GM04504 (cell line): ENCODE measurements around the gene BZW2.
A peak's percentile ranks its signal among the peaks of the same experiment; 100 is the strongest.
"Not testable (repeated sequence)": the region's sequence is repeated elsewhere in the genome, so short reads cannot be mapped to it uniquely, and the experiment has no call there.

ENCODE experiments used
- DNase-seq: peaks from one replicate; pipeline ENCODE4 v3.0.0-alpha.2; 2012; ENCODE audit warnings: low read depth

BZW2 gene

DNA sequence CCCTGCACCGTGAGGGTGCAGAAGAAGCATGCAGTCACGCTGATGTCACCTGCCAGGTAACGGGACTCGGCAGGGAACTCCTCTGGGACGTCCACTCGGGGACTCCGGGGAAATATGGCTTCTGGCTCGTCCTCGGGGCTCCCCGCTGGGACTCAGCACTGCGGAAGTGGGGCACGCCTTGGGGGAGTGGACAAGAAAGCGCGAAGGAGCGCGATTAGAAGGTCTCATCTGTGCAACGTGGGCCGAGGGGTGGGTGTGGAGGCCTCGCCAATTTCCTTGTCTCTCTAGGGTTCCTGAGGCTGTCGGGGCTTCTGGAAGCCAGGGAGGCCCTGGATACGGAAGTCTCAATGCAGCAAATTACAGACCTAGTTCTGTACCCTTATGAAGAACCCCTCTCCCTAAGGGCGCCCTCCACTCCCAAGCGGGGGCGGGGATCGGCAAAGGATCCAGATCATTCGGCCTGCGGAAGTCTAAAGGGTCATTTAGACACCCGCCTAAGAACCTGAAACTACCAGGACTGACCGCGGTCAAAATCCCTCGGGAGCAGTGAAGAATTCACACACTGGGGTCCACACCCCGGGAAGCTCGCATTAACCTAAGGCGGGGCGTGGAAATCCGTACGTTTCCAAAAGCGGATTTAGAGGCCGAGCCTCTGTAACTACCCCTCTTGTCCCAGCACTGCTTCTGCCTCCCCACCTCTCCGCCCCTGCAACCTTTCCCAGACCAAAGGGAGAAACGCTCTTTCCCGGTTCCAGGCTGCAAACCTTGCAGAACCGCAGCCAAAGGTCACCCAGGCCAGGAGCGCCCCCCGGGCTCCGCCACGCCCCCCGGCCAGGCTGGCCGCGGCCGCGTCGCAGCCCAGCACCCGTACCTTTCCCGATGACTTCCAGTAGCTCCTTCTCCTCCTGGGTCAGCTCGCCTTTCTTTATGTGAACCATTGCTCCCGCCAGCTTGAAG, 1.1 kb upstream of the BZW2 start:
- DNase-seq = no peak

DNA sequence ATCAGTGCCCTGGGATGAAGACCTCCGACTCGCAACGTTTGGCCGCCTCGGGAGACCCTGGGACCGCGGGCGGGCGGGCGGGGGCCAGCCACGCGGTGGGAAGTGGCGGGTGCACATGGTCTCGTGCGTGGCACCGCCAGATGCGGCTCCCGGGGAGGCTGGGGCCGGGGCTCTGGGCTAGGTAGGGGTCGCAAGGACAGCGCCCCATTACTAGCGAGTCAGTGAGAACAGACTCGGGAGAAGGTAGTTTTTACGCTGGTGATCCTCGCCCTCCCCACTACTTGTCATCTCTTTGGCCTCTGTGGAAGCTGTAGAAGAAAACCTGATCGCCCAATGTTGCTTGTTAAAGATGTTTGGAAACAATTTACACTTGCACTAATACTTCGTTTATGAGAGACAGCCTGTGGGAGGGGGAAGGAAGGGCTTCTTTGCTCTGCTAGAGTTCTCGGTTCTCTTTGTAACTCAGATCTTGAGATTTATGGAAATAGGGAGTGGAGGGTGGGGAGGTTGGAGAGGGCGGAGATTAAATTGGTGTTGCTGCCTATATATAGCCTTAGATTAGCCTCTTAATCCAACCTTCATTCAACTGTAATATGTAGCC, 591 bp downstream of the BZW2 start:
- DNase-seq = no peak

DNA sequence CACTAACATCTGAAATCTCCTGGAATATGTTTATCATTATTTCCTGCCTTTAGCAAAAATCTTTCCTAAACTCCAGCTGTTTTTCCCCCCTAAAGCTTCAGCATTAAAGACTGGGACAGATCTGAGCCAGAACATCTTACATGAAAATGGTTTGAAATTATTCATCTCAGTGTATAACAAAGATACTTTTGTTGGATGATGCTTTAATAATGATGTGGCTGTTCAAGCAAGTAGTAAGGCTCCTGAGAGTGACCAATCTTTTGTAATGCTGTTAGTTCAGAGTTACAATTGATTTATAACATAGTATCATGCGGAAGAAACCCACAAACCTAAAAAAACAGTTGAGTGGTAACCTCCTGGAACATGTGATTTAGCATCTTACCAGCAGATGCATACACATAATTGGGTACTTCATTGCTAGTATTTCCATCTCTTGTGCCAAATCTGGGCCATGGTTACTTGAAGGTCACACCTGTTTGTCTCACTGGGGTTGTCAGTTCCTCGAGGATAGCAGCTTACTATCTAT, 1.5 kb downstream of the BZW2 start:
- no peak for DNase-seq

DNA sequence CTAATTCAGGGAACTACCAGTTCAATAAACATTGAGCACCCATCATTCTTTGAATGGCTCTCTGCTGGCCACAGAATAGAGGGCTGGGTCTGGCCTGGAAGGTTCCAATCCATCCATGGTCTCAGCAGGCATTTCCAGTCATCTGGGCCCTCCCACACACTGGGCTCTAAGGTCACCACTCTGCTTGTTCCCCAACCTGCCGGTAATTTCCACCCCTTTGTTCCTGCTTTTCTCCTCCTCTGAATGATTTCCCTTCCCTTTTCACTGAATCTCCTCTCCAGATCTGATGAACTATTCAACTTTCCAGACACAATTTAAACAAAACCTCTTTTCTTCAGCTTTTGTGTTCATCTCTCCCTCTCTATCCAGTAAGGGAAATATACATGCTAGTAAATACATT, 2.6 kb downstream of the BZW2 start:
- DNase-seq = no peak

DNA sequence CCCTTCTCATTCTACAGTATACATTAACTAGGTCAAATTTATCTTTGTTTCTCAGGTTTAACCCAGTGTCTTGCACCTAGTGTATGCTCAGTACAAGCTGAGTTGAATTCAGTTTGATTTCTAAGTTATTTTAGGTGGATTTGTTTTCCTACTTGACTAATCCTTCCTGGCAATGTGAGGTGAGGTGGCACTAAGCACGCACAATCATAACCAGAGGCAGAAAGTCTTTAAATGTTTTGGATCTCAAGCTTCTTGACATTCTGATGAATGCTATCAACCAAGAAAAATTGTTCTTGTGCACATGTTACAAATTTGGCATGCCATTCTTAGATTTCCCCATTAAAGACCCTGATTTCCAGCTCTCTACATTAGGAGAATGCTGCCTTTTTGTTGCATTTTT, 3.2 kb downstream of the BZW2 start:
- DNase-seq = no peak

DNA sequence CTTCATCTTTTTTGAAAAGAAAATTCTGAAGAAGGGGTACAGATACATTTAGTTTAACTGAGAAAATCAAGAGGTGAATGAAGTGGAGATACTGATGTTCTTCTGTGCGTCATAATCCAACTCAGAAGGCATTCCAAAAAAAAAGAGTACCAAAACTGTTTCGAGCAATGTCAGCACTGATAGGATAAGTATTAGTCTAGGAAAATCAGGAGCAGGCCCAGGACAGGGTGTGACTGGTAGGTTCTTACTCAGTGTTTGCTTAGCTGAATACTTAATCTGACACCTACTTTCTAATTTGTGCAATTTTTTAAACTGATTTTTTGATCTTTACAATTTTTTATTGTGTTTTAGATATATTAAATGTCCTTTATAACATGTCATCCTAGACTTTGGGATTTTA, 4.3 kb downstream of the BZW2 start:
- DNase-seq = no peak

DNA sequence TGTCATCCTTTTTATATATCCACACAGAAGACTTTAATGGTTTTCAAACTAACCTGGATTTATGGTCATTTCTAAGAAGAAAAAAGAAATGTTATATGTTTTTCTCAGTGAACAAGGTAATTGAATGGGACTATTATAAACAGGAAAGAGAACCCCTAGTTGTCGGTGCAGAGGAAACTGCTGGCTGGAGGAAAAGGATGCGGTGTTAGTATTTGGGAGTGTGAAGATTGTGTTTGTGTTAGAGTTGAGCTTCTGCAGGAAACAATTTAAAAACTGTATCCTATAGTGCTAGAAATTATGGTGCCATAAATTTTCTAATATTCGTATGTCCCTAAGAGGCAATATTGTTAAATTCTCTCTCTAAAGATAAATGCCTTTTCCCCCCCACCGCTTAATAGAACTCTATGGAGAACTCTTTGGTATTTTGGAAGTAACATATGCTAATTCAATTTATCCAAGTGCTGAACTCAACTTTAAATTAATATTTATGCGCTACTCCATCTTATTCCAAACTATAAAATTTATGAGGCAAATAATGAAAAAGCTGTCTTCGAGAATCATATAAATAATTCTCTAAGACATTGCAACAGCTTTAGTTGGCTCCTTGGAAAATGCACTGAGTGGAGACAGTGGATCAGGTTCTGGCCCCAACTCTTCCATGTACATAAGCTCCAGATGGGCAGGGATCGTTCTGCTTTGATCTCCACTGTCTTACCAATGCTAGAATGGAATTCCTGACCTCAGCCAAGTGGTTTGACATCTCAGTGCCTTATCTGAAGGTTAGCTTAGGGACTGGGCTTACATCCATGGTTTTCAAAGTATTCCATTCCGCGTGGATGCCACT, 5.6 kb downstream of the BZW2 start:
- no peak for DNase-seq

DNA sequence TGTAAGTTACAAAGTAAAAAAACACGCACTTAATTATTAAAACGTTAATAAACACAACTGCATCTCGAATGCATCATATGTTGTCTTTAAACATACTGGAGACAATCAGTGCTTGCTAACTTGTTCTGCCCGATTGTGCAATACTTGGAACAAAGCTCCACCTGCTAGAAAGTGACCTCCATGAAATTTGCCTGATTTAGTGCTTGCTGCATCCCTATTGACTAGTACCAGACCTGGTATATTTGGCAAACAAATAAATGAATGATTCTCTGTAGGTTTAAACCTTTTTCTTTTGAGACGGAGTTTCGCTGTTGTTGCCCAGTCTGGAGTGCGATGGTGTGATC, 6.2 kb downstream of the BZW2 start:
- no peak for DNase-seq

DNA sequence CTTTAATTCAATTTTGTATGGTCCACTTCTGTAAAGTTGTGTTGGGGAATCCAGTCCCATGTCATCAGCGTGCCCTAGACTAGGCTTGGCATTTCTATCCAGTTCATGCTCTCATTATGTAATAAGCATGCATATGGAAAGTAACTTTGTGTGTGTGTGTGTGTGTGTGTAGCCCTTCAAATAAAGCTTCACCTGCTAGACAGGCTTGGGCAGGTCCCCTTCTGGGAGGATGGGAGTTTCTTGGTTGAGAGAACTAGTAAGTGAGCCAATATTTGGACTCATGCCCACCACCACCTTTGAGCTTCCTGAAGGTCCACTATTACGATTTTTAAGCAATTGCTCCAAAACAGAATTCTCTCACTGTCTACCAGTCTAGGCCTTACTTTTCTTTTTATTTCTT, 6.9 kb downstream of the BZW2 start:
- no peak for DNase-seq

DNA sequence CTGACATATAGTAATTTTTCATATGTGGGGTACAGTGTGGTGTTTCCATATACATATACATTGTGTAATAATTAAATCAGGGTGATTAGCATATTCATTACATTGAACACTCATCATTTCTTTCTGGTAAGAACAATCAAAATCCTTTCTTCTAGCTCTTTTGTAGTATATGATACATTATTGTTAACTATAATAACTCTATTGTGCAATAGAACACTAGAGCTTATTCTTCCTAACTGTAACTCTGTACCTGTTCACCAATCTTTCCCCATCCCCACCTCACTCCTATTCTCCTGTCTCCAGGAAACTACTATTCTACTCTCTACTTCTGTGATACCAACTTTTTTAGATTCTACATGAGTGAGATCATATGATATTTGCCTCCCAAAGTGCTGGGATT, 9.4 kb downstream of the BZW2 start:
- no peak for DNase-seq

DNA sequence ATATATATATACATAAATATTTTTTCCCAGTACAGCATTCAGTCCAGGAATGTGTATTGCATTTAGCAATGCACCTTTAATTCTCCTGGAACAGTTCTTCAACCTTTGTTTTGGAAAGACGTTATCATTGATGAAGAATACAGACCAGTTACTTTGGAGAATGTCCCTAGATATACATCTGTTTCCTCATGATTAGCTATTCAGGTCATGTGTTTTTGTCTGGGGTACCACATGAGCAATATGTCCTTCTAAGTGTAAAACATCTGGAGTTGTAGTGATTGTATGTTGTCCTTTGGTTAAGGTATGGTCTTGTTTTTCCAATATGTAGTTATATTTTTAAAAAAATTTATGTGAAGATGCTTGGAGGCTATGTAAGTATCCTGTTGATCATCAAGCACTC, 10.2 kb downstream of the BZW2 start:
- no peak for DNase-seq

DNA sequence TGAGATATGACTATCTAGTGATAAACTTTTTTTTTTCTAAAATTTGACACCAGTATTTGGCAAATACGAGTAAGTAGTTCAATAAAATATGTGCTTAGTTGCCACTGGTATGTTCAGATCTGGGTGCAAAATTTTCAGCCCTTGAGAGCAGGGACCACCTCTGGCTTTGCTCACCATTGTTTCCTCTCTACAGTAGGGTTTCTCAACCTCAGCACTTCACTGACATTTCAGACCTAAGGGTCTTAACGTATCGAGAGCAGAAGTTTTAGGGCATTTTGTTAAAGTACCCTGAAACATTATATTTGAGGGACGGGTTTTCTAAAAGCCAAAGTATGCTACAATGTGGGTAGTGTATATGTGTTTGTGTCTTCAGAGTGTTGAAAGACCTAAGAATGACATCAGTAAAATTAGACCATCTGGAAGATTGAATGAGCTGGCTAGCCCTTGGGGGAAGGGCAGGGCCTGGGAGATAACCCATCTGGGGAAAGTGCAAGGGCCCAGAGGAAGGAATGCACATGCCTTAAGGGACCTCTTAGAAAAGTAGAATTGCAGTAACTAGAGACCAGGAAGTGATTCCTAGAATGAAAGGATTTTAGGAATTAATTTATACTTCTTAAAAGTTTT, 11.8 kb downstream of the BZW2 start:
- DNase-seq = peak; percentile 73

DNA sequence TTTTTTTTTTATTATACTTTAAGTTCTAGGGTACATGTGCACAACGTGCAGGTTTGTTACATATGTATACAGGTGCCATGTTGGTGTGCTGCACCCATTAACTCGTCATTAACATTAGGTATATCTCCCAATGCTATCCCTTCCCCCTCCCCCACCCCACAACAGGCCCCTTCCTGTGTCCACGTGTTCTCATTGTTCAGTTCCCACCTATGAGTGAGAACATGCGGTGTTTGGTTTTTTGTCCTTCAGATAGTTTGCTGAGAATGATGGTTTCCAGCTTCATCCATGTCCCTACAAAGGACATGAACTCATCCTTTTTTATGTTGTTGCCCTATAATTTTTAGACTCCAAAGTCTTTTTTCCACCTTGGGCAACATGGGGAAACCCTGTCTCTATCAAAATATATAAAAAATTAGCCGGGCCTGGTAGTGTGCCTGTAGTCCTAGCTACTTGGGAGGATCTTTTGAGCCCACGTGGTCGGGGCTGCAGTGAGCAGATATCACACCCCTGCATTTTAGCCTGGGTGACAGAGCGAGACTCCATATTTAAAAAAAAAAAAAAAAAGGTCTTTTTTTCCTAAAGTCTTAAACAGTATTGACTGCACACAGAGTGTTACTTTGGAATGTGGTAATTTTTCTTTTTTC, 14.0 kb downstream of the BZW2 start:
- not testable (repeated sequence) for DNase-seq

DNA sequence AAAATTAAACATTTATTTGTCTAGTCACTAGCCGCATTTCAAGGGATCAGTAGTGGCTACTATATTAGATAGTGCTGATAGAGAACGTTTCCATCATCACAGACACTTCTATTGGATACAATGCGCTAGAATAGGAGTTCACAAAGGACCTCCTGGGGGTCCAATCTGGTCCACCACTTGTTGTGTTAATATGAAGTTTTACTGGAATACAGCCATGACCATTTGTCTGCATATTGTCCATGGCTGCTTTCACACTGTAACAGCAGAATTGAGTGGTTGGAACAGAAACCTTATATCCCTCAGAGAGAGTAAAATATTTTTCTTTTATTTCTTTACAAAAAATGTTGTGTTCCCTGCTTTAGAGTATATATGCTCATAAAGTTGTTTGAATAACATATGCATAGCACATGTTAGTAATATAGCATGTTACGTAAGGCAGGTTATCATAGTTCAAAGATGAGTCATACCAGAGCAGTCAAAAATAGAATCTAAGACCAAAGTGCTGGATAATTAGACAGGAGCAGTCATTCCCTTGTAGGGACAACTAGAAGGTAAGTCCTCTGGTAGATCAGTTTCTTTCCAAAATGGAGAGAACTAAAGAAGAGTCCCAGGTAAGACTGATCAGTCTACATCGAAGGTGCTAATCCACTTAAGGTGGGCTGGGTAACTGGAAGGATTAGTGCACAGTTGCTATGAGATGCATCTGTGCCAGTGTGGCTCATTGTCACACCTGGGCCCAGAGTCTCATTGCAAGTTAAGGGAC, 14.9 kb downstream of the BZW2 start:
- DNase-seq = no peak

DNA sequence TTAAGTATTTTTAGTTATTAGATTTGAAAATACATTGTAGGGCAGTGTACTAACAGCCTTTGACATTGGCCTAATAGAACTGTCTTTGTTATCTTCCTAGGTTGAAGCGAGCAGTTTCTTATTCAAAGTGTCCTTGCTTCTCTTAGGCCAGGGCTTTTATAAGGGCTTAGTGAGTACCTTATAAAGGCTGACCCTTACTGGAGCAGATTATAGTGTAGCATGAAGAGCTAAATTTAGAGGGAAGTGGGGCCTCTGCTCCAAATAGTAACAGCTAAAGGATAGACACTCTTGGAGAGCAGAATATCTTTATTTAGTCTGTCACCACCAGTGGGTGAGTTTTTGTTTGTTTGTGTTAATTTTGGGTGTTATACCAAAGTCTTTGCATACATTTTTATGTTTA, 15.9 kb downstream of the BZW2 start:
- DNase-seq = no peak

DNA sequence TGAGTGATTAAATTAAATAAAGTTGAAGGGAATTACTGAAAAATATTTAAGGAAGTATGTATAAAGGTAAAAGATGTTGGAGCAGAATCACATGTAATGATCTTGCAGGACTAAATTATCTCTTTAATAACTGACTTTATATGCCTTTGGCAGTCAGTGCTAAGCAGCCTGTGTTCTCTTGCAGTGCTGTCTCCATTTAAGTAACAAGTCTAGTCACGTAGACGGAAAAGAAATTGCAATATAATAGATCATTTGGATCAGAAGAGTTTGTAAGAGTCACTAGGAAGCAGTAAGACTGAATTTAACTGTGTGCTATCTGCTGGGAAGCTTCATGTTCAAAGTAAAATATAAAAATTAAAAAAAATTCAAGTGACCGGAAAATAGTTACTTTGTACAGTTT, 21.4 kb downstream of the BZW2 start:
- no peak for DNase-seq

DNA sequence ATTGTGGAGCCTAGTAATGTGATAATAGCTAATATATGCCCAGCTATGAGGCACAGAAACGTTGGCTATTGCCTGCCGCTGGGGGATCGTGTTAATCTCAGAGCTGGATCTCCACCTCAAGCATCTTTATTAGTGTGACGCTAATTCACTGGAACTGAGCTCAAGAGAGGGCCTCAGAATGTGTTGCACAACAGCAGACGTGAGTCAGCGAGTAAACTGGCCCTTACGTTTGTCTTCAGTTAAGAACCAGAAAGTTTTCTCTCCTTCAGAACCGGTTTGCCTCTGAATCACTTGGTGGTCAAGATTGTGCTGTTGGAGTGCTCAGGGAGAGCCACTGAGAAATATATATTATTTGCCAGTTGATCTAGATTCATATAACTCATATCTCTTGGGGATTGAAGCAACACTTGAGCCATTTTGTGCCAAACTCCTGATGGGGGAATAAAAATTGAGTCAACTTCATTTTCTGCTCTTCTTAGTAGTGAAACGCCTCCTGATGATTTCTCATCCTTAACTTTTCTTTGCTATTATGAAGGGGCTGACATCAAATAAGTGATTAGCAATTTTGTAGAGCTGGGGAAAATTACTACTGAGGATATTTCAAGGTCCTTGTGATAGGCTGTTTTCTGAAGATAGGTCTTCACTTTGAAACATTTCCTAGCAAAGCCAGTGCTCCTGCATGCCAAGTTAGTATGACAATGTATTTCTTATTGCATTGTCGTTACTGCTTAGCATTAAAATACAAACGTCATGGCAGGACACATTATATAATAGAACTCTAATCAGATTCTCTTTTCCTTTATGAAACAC, 22.3 kb downstream of the BZW2 start:
- peak; percentile 99 for DNase-seq

DNA sequence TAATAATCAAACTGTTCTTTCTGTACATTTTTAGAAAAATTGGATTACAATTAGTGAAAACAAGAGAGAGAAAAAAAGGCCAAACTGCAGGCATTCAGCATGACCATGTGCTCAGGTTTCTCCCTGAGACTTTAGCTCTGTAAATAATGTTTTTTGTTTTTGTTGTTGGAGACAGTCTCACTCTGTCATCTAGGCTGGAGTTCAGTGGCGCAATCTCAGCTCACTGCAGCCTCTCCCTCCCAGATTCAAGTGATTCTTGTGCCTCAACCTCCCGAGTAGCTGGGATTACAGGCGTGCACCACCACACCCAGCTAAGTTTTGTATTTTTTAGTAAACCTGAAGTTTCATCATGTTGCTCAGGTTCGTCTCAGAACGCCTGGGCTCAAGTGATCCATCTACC, 23.0 kb downstream of the BZW2 start:
- DNase-seq = no peak

DNA sequence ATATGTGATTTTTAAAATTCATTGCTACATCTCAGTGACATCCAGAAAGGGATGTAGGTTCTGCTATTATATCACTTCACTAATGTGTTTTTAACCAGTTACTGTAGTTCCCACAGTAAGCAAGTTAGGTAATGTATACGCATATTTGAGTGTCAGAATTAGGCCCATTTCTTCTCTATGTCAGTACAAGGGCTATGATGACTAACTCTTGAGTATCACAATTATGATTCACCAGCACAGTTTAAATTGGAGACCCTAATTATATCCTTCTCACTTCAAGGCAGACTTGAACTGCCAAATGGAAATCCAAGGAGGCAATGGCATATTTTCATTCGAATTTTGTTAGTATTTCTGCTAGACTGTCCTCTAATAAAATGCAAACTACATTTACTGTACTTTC, 23.6 kb downstream of the BZW2 start:
- no peak for DNase-seq

DNA sequence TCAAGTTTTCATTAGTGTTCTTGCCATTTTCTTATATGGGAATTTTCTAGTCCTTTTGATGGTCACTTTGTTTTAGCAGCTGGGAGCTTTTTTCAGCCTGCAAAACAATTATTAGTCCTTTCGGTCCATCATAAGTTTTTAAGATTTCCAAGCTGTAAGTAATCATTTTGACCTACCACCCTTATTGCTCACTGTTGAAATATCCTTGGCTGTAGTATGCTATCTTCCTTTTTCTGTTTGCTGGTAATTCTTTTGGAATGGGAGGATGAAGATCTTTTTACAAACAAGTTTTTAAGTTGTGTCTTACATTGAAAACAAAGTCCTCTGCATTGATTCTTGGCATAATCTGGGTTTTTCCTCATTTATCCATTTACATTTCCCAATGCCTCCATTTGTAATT, 24.0 kb downstream of the BZW2 start:
- no peak for DNase-seq
